Vagina (tissue), 2 donors: ENCODE measurements around the gene PIAS1.

ENCODE experiments used
- POLR2A ChIP-seq, 2 donors: fragments of 450-650 bp; IDR thresholded peaks; one replicate each; pipeline ENCODE4 v1.6.1; 2017; ENCODE audit warnings: antibody characterized with exemption in 2 of 2, mild to moderate bottlenecking in 2 of 2, moderate library complexity in 2 of 2
- POLR2AphosphoS5 ChIP-seq, 2 donors: sonication (generic); formaldehyde crosslinking; IDR thresholded peaks; one replicate each; pipeline ENCODE4 v1.9.0; 2017; ENCODE audit warnings: antibody characterized with exemption in 2 of 2, mild to moderate bottlenecking in 2 of 2, low read depth in 1 of 2; ENCODE audit not compliant: insufficient read depth in 1 of 2
- TF ChIP-seq, protein P1 (sequence below), 3 experiments: fragments of 450-650 bp in 2 of 3; fragments of 200-600 bp in 1 of 3; sonication (generic) in 1 of 3; IDR thresholded peaks; one replicate each; pipeline ENCODE4 v1.5.1; 2017 to 2019; ENCODE audit warnings: antibody characterized with exemption in 3 of 3, mild to moderate bottlenecking in 2 of 3, moderate library complexity in 2 of 3

GRCh38 chr15:68187559-68187958 lies 133.4 kb downstream of the PIAS1 start:
- TF ChIP-seq, protein P1, sequence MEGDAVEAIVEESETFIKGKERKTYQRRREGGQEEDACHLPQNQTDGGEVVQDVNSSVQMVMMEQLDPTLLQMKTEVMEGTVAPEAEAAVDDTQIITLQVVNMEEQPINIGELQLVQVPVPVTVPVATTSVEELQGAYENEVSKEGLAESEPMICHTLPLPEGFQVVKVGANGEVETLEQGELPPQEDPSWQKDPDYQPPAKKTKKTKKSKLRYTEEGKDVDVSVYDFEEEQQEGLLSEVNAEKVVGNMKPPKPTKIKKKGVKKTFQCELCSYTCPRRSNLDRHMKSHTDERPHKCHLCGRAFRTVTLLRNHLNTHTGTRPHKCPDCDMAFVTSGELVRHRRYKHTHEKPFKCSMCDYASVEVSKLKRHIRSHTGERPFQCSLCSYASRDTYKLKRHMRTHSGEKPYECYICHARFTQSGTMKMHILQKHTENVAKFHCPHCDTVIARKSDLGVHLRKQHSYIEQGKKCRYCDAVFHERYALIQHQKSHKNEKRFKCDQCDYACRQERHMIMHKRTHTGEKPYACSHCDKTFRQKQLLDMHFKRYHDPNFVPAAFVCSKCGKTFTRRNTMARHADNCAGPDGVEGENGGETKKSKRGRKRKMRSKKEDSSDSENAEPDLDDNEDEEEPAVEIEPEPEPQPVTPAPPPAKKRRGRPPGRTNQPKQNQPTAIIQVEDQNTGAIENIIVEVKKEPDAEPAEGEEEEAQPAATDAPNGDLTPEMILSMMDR (IDR thresholded peaks at IDR 0.05) = no peak
- TF ChIP-seq POLR2A (IDR thresholded peaks at IDR 0.05) = no peak
- TF ChIP-seq POLR2AphosphoS5 (IDR thresholded peaks at IDR 0.05; ENCODE audit: insufficient read depth in 1 of 2, low read depth in 1 of 2) = no peak
